Measurements from ENCODE around the gene THBS3.
A peak's percentile ranks its signal among the peaks of the same experiment; 100 is the strongest.
"Not testable (repeated sequence)": the region's sequence is repeated elsewhere in the genome, so short reads cannot be mapped to it uniquely, and the experiment has no call there.

THBS3 gene

GRCh38 chr1:155173478-155174323 lies 34.0 kb downstream of the THBS3 start, which contains the start of gene TRIM46:
TRIM46 (plus strand) TSS chr1:155173849; CDS start chr1:155173967, 118 bp downstream.
- peak; percentile 83 for DNase-seq (ENCODE audit: low spot score)

- DNase-seq (ENCODE audit: low spot score): peak; percentile 95
Measured at GRCh38 chr1:155172732-155173477, 34.8 kb downstream of the THBS3 start, which contains the start of gene KRTCAP2. KRTCAP2 (minus strand) TSS chr1:155173304; CDS start chr1:155173224, 80 bp downstream.

GRCh38 chr1:155171836-155172731 lies 35.6 kb downstream of the THBS3 start:
- DNase-seq (ENCODE audit: low spot score): no peak

GRCh38 chr1:155170806-155171205 lies 36.9 kb downstream of the THBS3 start:
- DNase-seq (ENCODE audit: low spot score): no peak

- no peak for DNase-seq (ENCODE audit: low spot score)
Measured at GRCh38 chr1:155170101-155170785, 37.5 kb downstream of the THBS3 start.

- no peak for DNase-seq (ENCODE audit: low spot score)
Measured at GRCh38 chr1:155169541-155169940, 38.2 kb downstream of the THBS3 start.

- no peak for DNase-seq (ENCODE audit: low spot score)
Measured at GRCh38 chr1:155168456-155169210, 39.1 kb downstream of the THBS3 start.

GRCh38 chr1:155168105-155168445 lies 39.6 kb downstream of the THBS3 start:
- not testable (repeated sequence) for DNase-seq (ENCODE audit: low spot score)

GRCh38 chr1:155167166-155168104 lies 40.3 kb downstream of the THBS3 start:
- peak; percentile 90 for DNase-seq (ENCODE audit: low spot score)

GRCh38 chr1:155166471-155167165 lies 41.1 kb downstream of the THBS3 start:
- DNase-seq (ENCODE audit: low spot score): no peak

GRCh38 chr1:155166051-155166470 lies 41.6 kb downstream of the THBS3 start:
- DNase-seq (ENCODE audit: low spot score): no peak

- not testable (repeated sequence) for DNase-seq (ENCODE audit: low spot score)
Measured at GRCh38 chr1:155164625-155165024, 43.1 kb downstream of the THBS3 start.

- not testable (repeated sequence) for DNase-seq (ENCODE audit: low spot score)
Measured at GRCh38 chr1:155163785-155164184, 43.9 kb downstream of the THBS3 start.

- not testable (repeated sequence) for DNase-seq (ENCODE audit: low spot score)
Measured at GRCh38 chr1:155162631-155163030, 45.1 kb downstream of the THBS3 start.

GRCh38 chr1:155160128-155160527 lies 47.6 kb downstream of the THBS3 start:
- DNase-seq (ENCODE audit: low spot score): no peak

- no peak for DNase-seq (ENCODE audit: low spot score)
Measured at GRCh38 chr1:155158991-155159390, 48.7 kb downstream of the THBS3 start.

- not testable (repeated sequence) for DNase-seq (ENCODE audit: low spot score)
Measured at GRCh38 chr1:155155996-155156643, 51.6 kb downstream of the THBS3 start.
